Measurements from ENCODE around the gene SOX11. TPM values are rescaled to one million over a fixed set of nuclear protein-coding genes. Genes with fewer than 3 reads are reported as not detected.
"Not testable (repeated sequence)": the region's sequence is repeated elsewhere in the genome, so short reads cannot be mapped to it uniquely, and the experiment has no call there.

SOX11 gene
- 4.6 TPM for polyA plus RNA-seq (2013, experiment 1 of 2)
- 4.4 TPM for polyA plus RNA-seq (2013, experiment 2 of 2)

DNA sequence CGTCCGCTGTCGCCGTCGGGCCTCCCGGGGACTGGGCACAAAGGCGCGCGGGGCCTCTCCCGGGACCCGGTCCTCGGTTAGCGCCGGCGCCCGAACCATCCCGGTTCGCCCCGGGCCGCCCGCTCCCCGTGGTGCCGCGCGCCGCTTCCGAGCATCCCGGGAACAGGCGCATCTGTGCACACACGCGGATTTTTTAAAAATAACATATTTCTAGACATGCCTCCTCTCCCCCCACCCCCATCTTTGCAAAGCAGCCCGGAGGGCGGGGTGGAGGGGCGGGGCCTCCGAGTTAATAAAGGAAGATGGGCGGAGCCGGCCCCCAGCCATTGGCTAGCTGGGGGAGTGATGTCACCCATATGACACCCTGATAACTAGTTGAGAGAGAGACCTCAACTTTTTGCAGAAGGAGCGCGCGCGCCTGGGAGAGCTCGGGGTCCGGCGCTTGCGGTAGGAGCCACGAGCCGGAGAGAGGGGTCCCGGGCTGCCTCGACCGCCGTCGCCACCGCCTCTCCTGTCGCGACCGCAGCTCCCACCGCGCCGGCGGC, at the start of gene SOX11:
Gene SOX11, plus strand, starts transcription at position 400 of the 545 bp plus-strand sequence. CDS start 338 bp downstream, outside the sequence.
- H2BK12ac ChIP-seq (ENCODE audit: low read length in 2 of 2) = peak within 1 kb of the TSS in 1 of 2 experiments; percentile 61
- H4K8ac ChIP-seq (ENCODE audit: low read length) = peak within 1 kb of the TSS; percentile 62
- no peak within 1 kb of the TSS for H3K9ac ChIP-seq (ENCODE audit: low read length)
- peak within 1 kb of the TSS; percentile 40 to 75 for H3K4ac ChIP-seq (ENCODE audit: low read depth in 1 of 2, low read length in 2 of 2)
- peaks cover 16% of the 10 kb centered on the region for H3K4me1 ChIP-seq (ENCODE audit: control insufficient read depth, insufficient read depth, low read depth, low read length)
- peak within 1 kb of the TSS; percentile 100 for H3K4me2 ChIP-seq (ENCODE audit: low read length, poor library complexity, severe bottlenecking)
- H2BK5ac ChIP-seq (ENCODE audit: low read depth, low read length, poor library complexity, severe bottlenecking) = peak within 1 kb of the TSS; percentile 98
- no peaks in the 10 kb centered on the region for H3K36me3 ChIP-seq (ENCODE audit: control insufficient read depth in 1 of 2, insufficient read depth in 2 of 2, low read depth in 1 of 2, low read length in 2 of 2)
- DNase-seq = peak; percentile 95
- peak within 1 kb of the TSS; percentile 72 for H2AFZ ChIP-seq (ENCODE audit: low read depth, low read length)
- 0% methylated on average over 6 of the region's 60 CpGs for WGBS
- H3K9me3 ChIP-seq (ENCODE audit: control insufficient read depth, low read length) = no peaks in the 10 kb centered on the region
- peak within 1 kb of the TSS; percentile 73 for H2BK120ac ChIP-seq (ENCODE audit: low read depth, low read length)
- peak within 1 kb of the TSS; percentile 84 to 85 for H3K18ac ChIP-seq (ENCODE audit: low read depth in 1 of 2, low read length in 2 of 2)
- peaks cover 0 to 56% of the 10 kb centered on the region in 2 experiments for H3K27me3 ChIP-seq (ENCODE audit: control insufficient read depth in 1 of 2, insufficient read depth in 1 of 2, low read length in 2 of 2)
- H3K79me1 ChIP-seq (replicated peaks; ENCODE audit: low read length, poor library complexity, severe bottlenecking) = peaks cover 4% of the 10 kb centered on the region
- H3K14ac ChIP-seq (ENCODE audit: low read length in 2 of 2) = peak within 1 kb of the TSS in 1 of 2 experiments; percentile 82
- H2AK5ac ChIP-seq (ENCODE audit: low read length, severe bottlenecking) = no peak within 1 kb of the TSS
- peak within 1 kb of the TSS in 1 of 2 experiments; percentile 71 for H3K4me3 ChIP-seq (ENCODE audit: insufficient read depth in 1 of 2, low read depth in 1 of 2, low read length in 2 of 2)
- peak within 1 kb of the TSS; percentile 68 for H3K27ac ChIP-seq (ENCODE audit: low read length, poor library complexity, severe bottlenecking)
- H3K23ac ChIP-seq (ENCODE audit: low read length in 2 of 2) = peak within 1 kb of the TSS; percentile 44 to 98
- peak within 1 kb of the TSS; percentile 75 for H2BK15ac ChIP-seq (ENCODE audit: low read depth, poor library complexity, severe bottlenecking)
- H4K91ac ChIP-seq (ENCODE audit: low read length) = no peak within 1 kb of the TSS

DNA sequence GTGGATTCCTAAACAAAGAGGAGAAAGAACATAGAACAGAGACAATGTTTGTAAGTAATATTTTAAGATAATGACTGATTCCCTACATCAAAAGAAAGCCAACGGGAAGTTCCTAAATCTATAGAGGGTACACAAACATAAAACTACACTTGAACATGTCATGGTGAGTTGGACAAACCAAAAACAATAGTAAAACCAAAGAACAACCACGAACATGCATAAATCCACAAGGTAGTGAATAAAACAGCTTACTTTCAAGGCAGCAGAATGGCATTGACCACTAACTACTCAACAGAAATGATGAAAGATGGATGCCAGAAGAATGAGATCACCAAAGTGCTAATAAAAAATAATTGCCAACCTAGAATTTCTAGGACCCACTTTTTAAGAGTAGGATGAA, 39.5 kb upstream of the SOX11 start:
- H3K9me3 ChIP-seq (ENCODE audit: control insufficient read depth, low read length); H4K8ac ChIP-seq (ENCODE audit: low read length); H3K4me1 ChIP-seq (ENCODE audit: control insufficient read depth, insufficient read depth, low read depth, low read length); H3K14ac ChIP-seq (ENCODE audit: low read length in 2 of 2); H3K4me3 ChIP-seq (ENCODE audit: insufficient read depth in 1 of 2, low read depth in 1 of 2, low read length in 2 of 2); H2AK5ac ChIP-seq (ENCODE audit: low read length, severe bottlenecking); H2BK120ac ChIP-seq (ENCODE audit: low read depth, low read length); H3K79me1 ChIP-seq (replicated peaks; ENCODE audit: low read length, poor library complexity, severe bottlenecking); DNase-seq; H2BK15ac ChIP-seq (ENCODE audit: low read depth, poor library complexity, severe bottlenecking); H3K4me2 ChIP-seq (ENCODE audit: low read length, poor library complexity, severe bottlenecking); H4K91ac ChIP-seq (ENCODE audit: low read length); H3K36me3 ChIP-seq (ENCODE audit: control insufficient read depth in 1 of 2, insufficient read depth in 2 of 2, low read depth in 1 of 2, low read length in 2 of 2); H3K23ac ChIP-seq (ENCODE audit: low read length in 2 of 2); H2AFZ ChIP-seq (ENCODE audit: low read depth, low read length); H3K18ac ChIP-seq (ENCODE audit: low read depth in 1 of 2, low read length in 2 of 2); H3K27ac ChIP-seq (ENCODE audit: low read length, poor library complexity, severe bottlenecking); H3K4ac ChIP-seq (ENCODE audit: low read depth in 1 of 2, low read length in 2 of 2); H3K27me3 ChIP-seq (ENCODE audit: control insufficient read depth in 1 of 2, insufficient read depth in 1 of 2, low read length in 2 of 2); H3K9ac ChIP-seq (ENCODE audit: low read length); H2BK12ac ChIP-seq (ENCODE audit: low read length in 2 of 2); H2BK5ac ChIP-seq (ENCODE audit: low read depth, low read length, poor library complexity, severe bottlenecking): not testable (repeated sequence)
- 43% methylated on average over 1 of the region's 2 CpGs for WGBS

GRCh38 chr2:5653756-5654155, 38.4 kb upstream of the SOX11 start:
- H3K4me1 ChIP-seq (ENCODE audit: control insufficient read depth, insufficient read depth, low read depth, low read length); H2BK15ac ChIP-seq (ENCODE audit: low read depth, poor library complexity, severe bottlenecking); H3K4me3 ChIP-seq (ENCODE audit: insufficient read depth in 1 of 2, low read depth in 1 of 2, low read length in 2 of 2); DNase-seq; H3K23ac ChIP-seq (ENCODE audit: low read length in 2 of 2); H4K8ac ChIP-seq (ENCODE audit: low read length); H3K36me3 ChIP-seq (ENCODE audit: control insufficient read depth in 1 of 2, insufficient read depth in 2 of 2, low read depth in 1 of 2, low read length in 2 of 2); H2AK5ac ChIP-seq (ENCODE audit: low read length, severe bottlenecking); H2BK120ac ChIP-seq (ENCODE audit: low read depth, low read length); H3K27ac ChIP-seq (ENCODE audit: low read length, poor library complexity, severe bottlenecking); H3K79me1 ChIP-seq (replicated peaks; ENCODE audit: low read length, poor library complexity, severe bottlenecking); H3K4ac ChIP-seq (ENCODE audit: low read depth in 1 of 2, low read length in 2 of 2); H4K91ac ChIP-seq (ENCODE audit: low read length); H3K9me3 ChIP-seq (ENCODE audit: control insufficient read depth, low read length); H3K14ac ChIP-seq (ENCODE audit: low read length in 2 of 2); H3K18ac ChIP-seq (ENCODE audit: low read depth in 1 of 2, low read length in 2 of 2); H2BK12ac ChIP-seq (ENCODE audit: low read length in 2 of 2); H2BK5ac ChIP-seq (ENCODE audit: low read depth, low read length, poor library complexity, severe bottlenecking); H3K27me3 ChIP-seq (ENCODE audit: control insufficient read depth in 1 of 2, insufficient read depth in 1 of 2, low read length in 2 of 2); H2AFZ ChIP-seq (ENCODE audit: low read depth, low read length); H3K9ac ChIP-seq (ENCODE audit: low read length); H3K4me2 ChIP-seq (ENCODE audit: low read length, poor library complexity, severe bottlenecking): not testable (repeated sequence)
- WGBS = 75% methylated on average over 4 of the region's 4 CpGs

GRCh38 chr2:5657231-5657630, 35.0 kb upstream of the SOX11 start:
- no peak overlapping the region for H2AK5ac ChIP-seq (ENCODE audit: low read length, severe bottlenecking)
- no peaks in the 10 kb centered on the region for H3K36me3 ChIP-seq (ENCODE audit: control insufficient read depth in 1 of 2, insufficient read depth in 2 of 2, low read depth in 1 of 2, low read length in 2 of 2)
- H2BK5ac ChIP-seq (ENCODE audit: low read depth, low read length, poor library complexity, severe bottlenecking) = no peak overlapping the region
- H2BK15ac ChIP-seq (ENCODE audit: low read depth, poor library complexity, severe bottlenecking) = no peak overlapping the region
- H2BK120ac ChIP-seq (ENCODE audit: low read depth, low read length) = no peak overlapping the region
- no peak overlapping the region for H2BK12ac ChIP-seq (ENCODE audit: low read length in 2 of 2)
- no peak overlapping the region for H3K9ac ChIP-seq (ENCODE audit: low read length)
- H3K18ac ChIP-seq (ENCODE audit: low read depth in 1 of 2, low read length in 2 of 2) = no peak overlapping the region
- H3K79me1 ChIP-seq (replicated peaks; ENCODE audit: low read length, poor library complexity, severe bottlenecking) = no peaks in the 10 kb centered on the region
- no peaks in the 10 kb centered on the region for H3K27me3 ChIP-seq (ENCODE audit: control insufficient read depth in 1 of 2, insufficient read depth in 1 of 2, low read length in 2 of 2)
- WGBS = 87% methylated on average over 2 of the region's 4 CpGs
- no peak overlapping the region for H3K4me3 ChIP-seq (ENCODE audit: insufficient read depth in 1 of 2, low read depth in 1 of 2, low read length in 2 of 2)
- H4K91ac ChIP-seq (ENCODE audit: low read length) = no peak overlapping the region
- H3K4me1 ChIP-seq (ENCODE audit: control insufficient read depth, insufficient read depth, low read depth, low read length) = no peaks in the 10 kb centered on the region
- no peak overlapping the region for H3K23ac ChIP-seq (ENCODE audit: low read length in 2 of 2)
- peaks cover 4% of the 10 kb centered on the region for H3K9me3 ChIP-seq (ENCODE audit: control insufficient read depth, low read length)
- H4K8ac ChIP-seq (ENCODE audit: low read length) = no peak overlapping the region
- no peak for DNase-seq
- no peak overlapping the region for H3K4me2 ChIP-seq (ENCODE audit: low read length, poor library complexity, severe bottlenecking)
- no peak overlapping the region for H3K27ac ChIP-seq (ENCODE audit: low read length, poor library complexity, severe bottlenecking)
- no peak overlapping the region for H3K14ac ChIP-seq (ENCODE audit: low read length in 2 of 2)
- H3K4ac ChIP-seq (ENCODE audit: low read depth in 1 of 2, low read length in 2 of 2) = no peak overlapping the region
- H2AFZ ChIP-seq (ENCODE audit: low read depth, low read length) = no peak overlapping the region

Data from mesenchymal stem cell (in vitro differentiated cells and primary cell).